ENCODE results near the gene ZMYM3.

The ZMYM3 gene

GRCh38 chrX:71227370-71228062 lies 26.4 kb downstream of the ZMYM3 start:
- H3K27ac Mint-ChIP-seq = no peak overlapping the region
- no peaks in the 10 kb centered on the region for H3K27me3 Mint-ChIP-seq
- no peaks in the 10 kb centered on the region for H3K36me3 Mint-ChIP-seq
- H3K4me1 Mint-ChIP-seq = no peaks in the 10 kb centered on the region
- H3K9me3 Mint-ChIP-seq = no peaks in the 10 kb centered on the region
- no peak overlapping the region for H3K4me3 Mint-ChIP-seq

GRCh38 chrX:71225676-71226075 lies 28.3 kb downstream of the ZMYM3 start:
- Mint-ChIP-seq H3K27ac (no peak overlapping the region), H3K27me3 (no peaks in the 10 kb centered on the region), H3K4me3 (no peak overlapping the region), H3K36me3 (no peaks in the 10 kb centered on the region), H3K4me1 (no peaks in the 10 kb centered on the region), H3K9me3 (no peaks in the 10 kb centered on the region)

- no peak overlapping the region for H3K27ac Mint-ChIP-seq
These were observed 28.9 kb downstream of the ZMYM3 start for GRCh38 chrX:71225009-71225408.

GRCh38 chrX:71224098-71224708 lies 29.7 kb downstream of the ZMYM3 start:
- no peak overlapping the region for H3K4me3 Mint-ChIP-seq
- no peak overlapping the region for H3K27ac Mint-ChIP-seq
- H3K36me3 Mint-ChIP-seq = no peaks in the 10 kb centered on the region
- no peaks in the 10 kb centered on the region for H3K4me1 Mint-ChIP-seq
- no peaks in the 10 kb centered on the region for H3K27me3 Mint-ChIP-seq
- H3K9me3 Mint-ChIP-seq = no peaks in the 10 kb centered on the region

More at GRCh38 chrX:71225009-71225408, 28.9 kb downstream of the ZMYM3 start:
- Mint-ChIP-seq H3K4me3 (no peak overlapping the region), H3K36me3 (no peaks in the 10 kb centered on the region), H3K9me3 (no peaks in the 10 kb centered on the region), H3K4me1 (no peaks in the 10 kb centered on the region), H3K27me3 (no peaks in the 10 kb centered on the region)

DNA sequence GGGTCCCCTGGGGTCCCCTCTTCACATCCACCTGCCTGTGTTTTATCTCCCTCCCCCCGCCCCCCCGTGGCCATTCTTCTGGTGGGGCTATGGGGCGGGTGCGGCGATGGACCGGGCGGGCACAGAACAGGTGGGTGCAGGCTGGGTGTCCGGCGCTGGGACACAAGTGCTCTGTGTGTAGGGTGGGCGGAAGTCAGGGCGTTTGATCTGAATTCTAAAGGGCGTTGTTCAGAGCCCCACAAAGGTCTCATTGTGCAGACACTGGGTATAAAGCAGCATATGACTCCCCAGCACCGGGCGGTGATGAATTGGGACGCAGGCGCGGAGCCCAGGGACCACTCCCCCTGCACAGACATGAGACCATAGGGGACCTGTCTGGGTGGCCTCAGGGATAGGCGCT lies 31.0 kb downstream of the ZMYM3 start, which contains the start of gene GJB1:
TSS of gene GJB1 (plus strand) at position 296 of the 400 bp plus-strand sequence. CDS start 484 bp downstream, outside the sequence.
- H3K36me3 Mint-ChIP-seq = no peaks in the 10 kb centered on the region
- H3K9me3 Mint-ChIP-seq = no peaks in the 10 kb centered on the region
- H3K4me1 Mint-ChIP-seq = no peaks in the 10 kb centered on the region
- no peaks in the 10 kb centered on the region for H3K27me3 Mint-ChIP-seq
- no peak within 1 kb of the TSS for H3K4me3 Mint-ChIP-seq
- no peak within 1 kb of the TSS for H3K27ac Mint-ChIP-seq

DNA sequence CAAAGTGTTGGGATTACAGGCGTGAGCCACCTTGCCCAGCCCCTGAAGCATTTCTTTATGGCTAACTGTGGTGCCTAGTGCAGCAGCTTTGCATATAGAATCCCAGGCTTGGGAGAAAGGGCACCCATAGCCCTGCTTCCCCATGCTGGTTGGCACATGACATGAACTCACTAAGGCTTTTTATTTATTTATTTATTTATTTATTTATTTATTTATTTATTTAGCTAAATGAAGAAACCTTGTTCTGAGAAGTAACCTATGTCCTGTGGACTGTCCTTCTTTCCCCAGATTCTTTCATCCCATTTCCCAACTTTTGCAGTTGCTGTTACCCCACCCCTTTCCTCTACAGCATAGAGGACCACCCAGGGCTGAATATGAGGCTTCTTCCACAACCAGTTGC lies 32.8 kb downstream of the ZMYM3 start:
- no peaks in the 10 kb centered on the region for H3K36me3 Mint-ChIP-seq
- H3K4me1 Mint-ChIP-seq = no peaks in the 10 kb centered on the region
- no peaks in the 10 kb centered on the region for H3K27me3 Mint-ChIP-seq
- H3K4me3 Mint-ChIP-seq = no peak overlapping the region
- no peaks in the 10 kb centered on the region for H3K9me3 Mint-ChIP-seq
- no peak overlapping the region for H3K27ac Mint-ChIP-seq

DNA sequence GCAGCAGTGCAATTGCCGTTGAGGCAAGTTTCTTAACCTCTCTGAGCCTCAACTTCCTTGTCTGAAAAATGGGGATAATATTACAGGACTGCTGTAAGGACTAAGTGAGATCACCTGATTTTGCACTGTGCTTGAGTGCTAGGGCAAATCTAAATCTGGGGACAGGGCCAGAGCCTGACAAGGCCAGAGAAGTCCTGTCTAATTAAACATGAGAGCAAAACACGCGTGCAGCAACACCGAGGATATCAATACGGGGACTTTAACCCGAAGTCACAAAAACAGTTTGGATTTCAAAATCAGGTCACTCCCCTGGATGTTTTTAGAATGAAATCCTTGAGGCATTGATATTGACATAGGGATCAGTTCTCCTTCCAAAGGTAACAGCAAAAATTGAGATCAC lies 36.6 kb downstream of the ZMYM3 start:
- Mint-ChIP-seq H3K36me3 (no peaks in the 10 kb centered on the region), H3K9me3 (no peaks in the 10 kb centered on the region), H3K27me3 (no peaks in the 10 kb centered on the region), H3K4me1 (no peaks in the 10 kb centered on the region), H3K27ac (no peak overlapping the region), H3K4me3 (no peak overlapping the region)

GRCh38 chrX:71216485-71216884 lies 37.5 kb downstream of the ZMYM3 start:
- no peak overlapping the region for H3K4me3 Mint-ChIP-seq
- no peak overlapping the region for H3K27ac Mint-ChIP-seq
- no peaks in the 10 kb centered on the region for H3K36me3 Mint-ChIP-seq
- H3K27me3 Mint-ChIP-seq = no peaks in the 10 kb centered on the region
- H3K9me3 Mint-ChIP-seq = no peaks in the 10 kb centered on the region
- no peaks in the 10 kb centered on the region for H3K4me1 Mint-ChIP-seq

- H3K27me3 Mint-ChIP-seq = no peaks in the 10 kb centered on the region
- no peak overlapping the region for H3K4me3 Mint-ChIP-seq
- no peak overlapping the region for H3K27ac Mint-ChIP-seq
- H3K36me3 Mint-ChIP-seq = no peaks in the 10 kb centered on the region
- no peaks in the 10 kb centered on the region for H3K9me3 Mint-ChIP-seq
- H3K4me1 Mint-ChIP-seq = no peaks in the 10 kb centered on the region
These were observed 38.5 kb downstream of the ZMYM3 start for GRCh38 chrX:71215338-71215912.

GRCh38 chrX:71214604-71215337 lies 39.2 kb downstream of the ZMYM3 start:
- no peaks in the 10 kb centered on the region for H3K4me1 Mint-ChIP-seq
- no peaks in the 10 kb centered on the region for H3K27me3 Mint-ChIP-seq
- no peaks in the 10 kb centered on the region for H3K9me3 Mint-ChIP-seq
- no peak overlapping the region for H3K27ac Mint-ChIP-seq
- no peak overlapping the region for H3K4me3 Mint-ChIP-seq
- no peaks in the 10 kb centered on the region for H3K36me3 Mint-ChIP-seq

- no peak overlapping the region for H3K27ac Mint-ChIP-seq
- no peaks in the 10 kb centered on the region for H3K36me3 Mint-ChIP-seq
- no peak overlapping the region for H3K4me3 Mint-ChIP-seq
These were observed 39.8 kb downstream of the ZMYM3 start for GRCh38 chrX:71214152-71214551.

GRCh38 chrX:71212536-71212935 lies 41.4 kb downstream of the ZMYM3 start:
- Mint-ChIP-seq H3K27ac (no peak overlapping the region), H3K27me3 (no peaks in the 10 kb centered on the region), H3K36me3 (no peaks in the 10 kb centered on the region), H3K9me3 (no peaks in the 10 kb centered on the region), H3K4me1 (no peaks in the 10 kb centered on the region), H3K4me3 (no peak overlapping the region)

More at GRCh38 chrX:71214152-71214551, 39.8 kb downstream of the ZMYM3 start:
- H3K9me3 Mint-ChIP-seq = no peaks in the 10 kb centered on the region
- H3K27me3 Mint-ChIP-seq = no peaks in the 10 kb centered on the region
- no peaks in the 10 kb centered on the region for H3K4me1 Mint-ChIP-seq

DNA sequence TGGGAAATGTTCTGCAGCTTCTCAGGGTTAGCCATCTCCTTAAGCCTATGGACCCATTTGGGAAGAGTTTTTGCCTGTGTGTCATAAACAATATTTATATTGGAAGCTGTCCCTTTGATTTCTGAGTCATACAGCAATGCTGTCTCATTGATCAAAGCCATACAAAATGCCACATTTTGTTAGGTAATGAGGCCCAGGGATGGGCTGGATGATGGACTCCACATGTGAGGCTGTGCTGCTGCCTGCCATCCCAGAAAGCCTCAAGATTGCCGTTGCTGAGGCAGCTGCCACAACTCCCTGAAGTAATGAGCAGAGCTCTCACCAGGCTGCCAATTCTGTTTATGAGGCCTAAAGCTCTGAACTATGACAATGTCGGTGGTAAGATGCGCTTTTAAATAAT lies 43.1 kb downstream of the ZMYM3 start:
- H3K27me3 Mint-ChIP-seq = no peaks in the 10 kb centered on the region
- no peaks in the 10 kb centered on the region for H3K4me1 Mint-ChIP-seq
- no peaks in the 10 kb centered on the region for H3K36me3 Mint-ChIP-seq
- no peak overlapping the region for H3K27ac Mint-ChIP-seq
- H3K9me3 Mint-ChIP-seq = no peaks in the 10 kb centered on the region
- H3K4me3 Mint-ChIP-seq = no peak overlapping the region

DNA sequence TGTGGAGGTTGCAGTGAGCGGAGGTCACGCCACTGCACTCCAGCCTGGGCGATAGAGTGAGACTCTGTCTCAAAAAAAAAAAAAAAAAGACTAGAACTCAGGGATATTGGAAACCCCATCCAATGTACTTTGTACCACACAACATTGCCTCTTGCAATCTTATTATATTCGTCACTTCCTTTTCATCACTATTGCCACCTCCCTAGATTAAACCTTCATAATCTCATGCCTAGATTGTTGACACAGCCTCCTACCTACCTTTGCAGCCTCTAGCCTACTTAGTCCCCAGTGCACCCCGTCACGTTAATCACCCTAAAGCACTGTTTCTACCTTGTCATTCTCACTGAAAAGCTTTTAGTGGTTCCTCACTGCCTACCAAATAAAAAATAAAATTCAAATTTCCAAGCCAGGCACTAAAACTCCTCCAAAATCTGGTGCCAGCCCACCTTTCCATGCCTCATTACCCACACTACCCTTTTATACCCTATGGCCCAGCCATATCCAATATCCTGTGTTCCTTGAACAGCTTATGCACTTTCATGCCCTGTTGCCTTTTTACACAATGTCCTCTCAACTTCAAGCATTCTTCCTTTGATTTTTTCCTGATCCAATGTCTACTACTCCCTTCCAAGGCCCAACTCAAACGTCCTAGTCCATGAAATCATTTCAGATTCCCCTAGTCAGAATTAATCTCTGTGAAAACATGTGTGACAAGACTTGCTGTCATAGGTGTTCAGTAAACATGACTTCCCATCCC lies 54.5 kb downstream of the ZMYM3 start:
- H3K36me3 Mint-ChIP-seq = peaks cover 2% of the 10 kb centered on the region
- H3K4me1 Mint-ChIP-seq = peaks cover 24% of the 10 kb centered on the region
- no peaks in the 10 kb centered on the region for H3K9me3 Mint-ChIP-seq
- no peak overlapping the region for H3K4me3 Mint-ChIP-seq
- H3K27ac Mint-ChIP-seq = peak overlapping the region; percentile 79
- H3K27me3 Mint-ChIP-seq = no peaks in the 10 kb centered on the region

DNA sequence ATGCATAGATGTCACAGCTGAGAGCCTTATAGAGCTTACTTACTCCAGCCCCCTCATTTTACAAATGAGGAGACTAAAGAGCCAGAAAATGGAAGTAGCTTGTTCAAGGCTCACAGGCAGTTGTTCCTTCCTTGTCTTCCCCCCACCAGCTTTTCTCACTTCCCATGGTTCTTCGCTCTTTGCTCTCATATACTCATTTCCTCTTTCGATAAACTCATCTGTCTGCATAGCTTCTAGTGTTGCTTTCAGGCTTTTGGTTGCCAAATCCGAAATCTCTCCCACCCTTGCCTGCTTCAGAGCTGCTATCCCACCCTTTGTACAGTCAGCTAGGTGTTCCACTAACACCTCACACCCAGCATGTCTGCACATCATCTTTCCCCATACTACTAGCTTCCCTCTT lies 55.9 kb downstream of the ZMYM3 start:
- H3K36me3 Mint-ChIP-seq = peaks cover 2% of the 10 kb centered on the region
- H3K9me3 Mint-ChIP-seq = no peaks in the 10 kb centered on the region
- no peaks in the 10 kb centered on the region for H3K27me3 Mint-ChIP-seq
- H3K4me1 Mint-ChIP-seq = peaks cover 29% of the 10 kb centered on the region
- H3K27ac Mint-ChIP-seq = peak overlapping the region; percentile 97
- peak overlapping the region; percentile 93 for H3K4me3 Mint-ChIP-seq

Measured in activated naive CD4-positive, alpha-beta T cell treated with anti-CD3 and anti-CD28 coated beads, Interleukin-2, amount 50 U/mL, for 24 hours (primary cell).